ENCODE results near the gene SMIM1. TPM values are rescaled to one million over a fixed set of nuclear protein-coding genes. Genes with fewer than 3 reads are reported as not detected.

The SMIM1 gene
- total RNA-seq, 4 donors from 2014 or later: 2.6 to 8.4 (median 4.7) TPM; not detected in 1

GRCh38 chr1:3771108-3772026 is 1.2 kb upstream of the SMIM1 start:
- no peak for TF ChIP-seq POLR2AphosphoS5 (IDR thresholded peaks at IDR 0.05)
- no peak for TF ChIP-seq CTCF (IDR thresholded peaks at IDR 0.05)
- TF ChIP-seq EP300 (IDR thresholded peaks at IDR 0.05): no peak
- no peak for TF ChIP-seq POLR2A (IDR thresholded peaks at IDR 0.05)
- peak overlapping the region in 3 of 4 donors; percentile 85 to 90 (median 86) for H3K27ac ChIP-seq

GRCh38 chr1:3772027-3772714 is 378 bp upstream of the SMIM1 start:
- no peaks in the 10 kb centered on the region for H3K36me3 ChIP-seq
- peak overlapping the region; percentile 39 to 78 for H3K4me3 ChIP-seq
- ATAC-seq: peak; percentile 89
- no peaks in the 10 kb centered on the region for H3K9me3 ChIP-seq
- WGBS, 2 donors (ENCODE audit: low coverage in 1 of 2): no CpG with 5 or more reads among the region's 61 CpGs
- no peak for TF ChIP-seq EP300 (IDR thresholded peaks at IDR 0.05)
- TF ChIP-seq POLR2A (IDR thresholded peaks at IDR 0.05): no peak
- TF ChIP-seq POLR2AphosphoS5 (IDR thresholded peaks at IDR 0.05): no peak
- TF ChIP-seq CTCF (IDR thresholded peaks at IDR 0.05): no peak
- peaks cover 4% of the 10 kb centered on the region for H3K27me3 ChIP-seq
- peak overlapping the region in 3 of 4 donors; percentile 85 to 90 (median 86) for H3K27ac ChIP-seq
- peaks cover 0 to 57% (median 11%) of the 10 kb centered on the region in 3 donors for H3K4me1 ChIP-seq

More at GRCh38 chr1:3771108-3772026, 1.2 kb upstream of the SMIM1 start:
- H3K4me3 ChIP-seq: peak overlapping the region; percentile 39 to 78
- H3K4me1 ChIP-seq: peaks cover 0 to 56% (median 11%) of the 10 kb centered on the region in 3 donors
- peaks cover 7% of the 10 kb centered on the region for H3K27me3 ChIP-seq
- no peaks in the 10 kb centered on the region for H3K36me3 ChIP-seq
- WGBS, 2 donors (ENCODE audit: low coverage in 1 of 2): 30% methylated on average over 6 to 10 of the region's 32 CpGs
- ATAC-seq: no peak
- H3K9me3 ChIP-seq: no peaks in the 10 kb centered on the region

- H3K9me3 ChIP-seq: no peaks in the 10 kb centered on the region
- H3K4me1 ChIP-seq: peaks cover 0 to 57% (median 11%) of the 10 kb centered on the region in 3 donors
- peak overlapping the region in 3 of 4 donors; percentile 85 to 90 (median 86) for H3K27ac ChIP-seq
- peaks cover 0 to 10% of the 10 kb centered on the region in 2 donors for H3K36me3 ChIP-seq
- H3K27me3 ChIP-seq: no peaks in the 10 kb centered on the region
- peak overlapping the region in 1 of 2 donors; percentile 78 for H3K4me3 ChIP-seq
- WGBS, 2 donors (ENCODE audit: low coverage in 1 of 2): 60% methylated on average over 1 of the region's 16 CpGs; no CpG with 5 or more reads in 1 of the 2 donors
- no peak for TF ChIP-seq POLR2AphosphoS5 (IDR thresholded peaks at IDR 0.05)
- TF ChIP-seq POLR2A (IDR thresholded peaks at IDR 0.05): no peak
- TF ChIP-seq CTCF (IDR thresholded peaks at IDR 0.05): no peak
- no peak for TF ChIP-seq EP300 (IDR thresholded peaks at IDR 0.05)
- no peak for ATAC-seq
Observed at GRCh38 chr1:3773572-3774275, 1.2 kb downstream of the SMIM1 start.

GRCh38 chr1:3774276-3774945 is 1.9 kb downstream of the SMIM1 start:
- Histone ChIP-seq H3K36me3 (peaks cover 0 to 17% of the 10 kb centered on the region in 2 donors), H3K27me3 (no peaks in the 10 kb centered on the region), H3K9me3 (no peaks in the 10 kb centered on the region), H3K4me1 (peaks cover 0 to 57% (median 11%) of the 10 kb centered on the region in 3 donors), H3K27ac (peak overlapping the region in 3 of 4 donors; percentile 85 to 90 (median 86)), H3K4me3 (no peak overlapping the region)
- TF ChIP-seq POLR2A (IDR thresholded peaks at IDR 0.05) (no peak), POLR2AphosphoS5 (IDR thresholded peaks at IDR 0.05) (no peak), EP300 (IDR thresholded peaks at IDR 0.05) (no peak), CTCF (IDR thresholded peaks at IDR 0.05) (no peak)
- no CpG with 5 or more reads among the region's 19 CpGs for WGBS, 2 donors (ENCODE audit: low coverage in 1 of 2)
- ATAC-seq: no peak

Measured in gastroesophageal sphincter (tissue), 4 donors.